ENCODE results near the gene CHAF1A. TPM values are rescaled to one million over a fixed set of nuclear protein-coding genes. Genes with fewer than 3 reads are reported as not detected.

Gene CHAF1A
- total RNA-seq (2014; rRNA removed; shearing (Covaris generic); ENCODE audit: low replicate concordance) = 7.8 and 50.7 TPM in 2 replicates

GRCh38 chr19:4402171-4403004 lies at the start of gene CHAF1A:
CHAF1A (plus strand) TSS chr19:4402640; CDS start chr19:4402763, 123 bp downstream.
- Histone ChIP-seq H2AFZ (ENCODE audit: low read length) (peak within 1 kb of the TSS; percentile 49; the same call in 1 of the 2 replicates), H3K9me2 (replicated peaks; ENCODE audit: insufficient read depth, low read length) (no peaks in the 10 kb centered on the region), H3K9ac (ENCODE audit: low read length) (peak within 1 kb of the TSS; percentile 99), H3K4me3 (ENCODE audit: low read length) (peak within 1 kb of the TSS; percentile 92), H3K4me1 (ENCODE audit: low read length) (peaks cover 36% of the 10 kb centered on the region), H3K4me2 (ENCODE audit: low read depth, low read length, poor library complexity, severe bottlenecking) (peak within 1 kb of the TSS; percentile 85), H4K20me1 (ENCODE audit: insufficient read depth, low read depth, low read length) (peaks cover 29% of the 10 kb centered on the region), H3K36me3 (ENCODE audit: insufficient read depth, low read length) (peaks cover 14% of the 10 kb centered on the region), H3K27me3 (ENCODE audit: low read length) (no peaks in the 10 kb centered on the region), H3K9me3 (ENCODE audit: low read length) (no peaks in the 10 kb centered on the region), H3K27ac (ENCODE audit: low read length) (peak within 1 kb of the TSS; percentile 54), H3K79me2 (ENCODE audit: low read length) (peaks cover 76% of the 10 kb centered on the region)
- DNase-seq = peak; percentile 100

GRCh38 chr19:4352701-4353121 lies 49.7 kb upstream of the CHAF1A start:
- H4K20me1 ChIP-seq (ENCODE audit: insufficient read depth, low read depth, low read length) = no peaks in the 10 kb centered on the region
- no peaks in the 10 kb centered on the region for H3K36me3 ChIP-seq (ENCODE audit: insufficient read depth, low read length)
- H3K4me2 ChIP-seq (ENCODE audit: low read depth, low read length, poor library complexity, severe bottlenecking) = no peak overlapping the region
- no peaks in the 10 kb centered on the region for H3K9me3 ChIP-seq (ENCODE audit: low read length)
- H3K4me3 ChIP-seq (ENCODE audit: low read length) = no peak overlapping the region
- no peaks in the 10 kb centered on the region for H3K4me1 ChIP-seq (ENCODE audit: low read length)
- H3K9ac ChIP-seq (ENCODE audit: low read length) = no peak overlapping the region
- H3K79me2 ChIP-seq (ENCODE audit: low read length) = no peaks in the 10 kb centered on the region
- H3K9me2 ChIP-seq (replicated peaks; ENCODE audit: insufficient read depth, low read length) = no peaks in the 10 kb centered on the region
- peak; percentile 84 for DNase-seq
- H3K27me3 ChIP-seq (ENCODE audit: low read length) = no peaks in the 10 kb centered on the region
- no peak overlapping the region for H3K27ac ChIP-seq (ENCODE audit: low read length)
- H2AFZ ChIP-seq (ENCODE audit: low read length) = no peak overlapping the region

- Histone ChIP-seq H3K4me1 (ENCODE audit: low read length) (no peaks in the 10 kb centered on the region), H4K20me1 (ENCODE audit: insufficient read depth, low read depth, low read length) (no peaks in the 10 kb centered on the region), H2AFZ (ENCODE audit: low read length) (no peak overlapping the region), H3K9me2 (replicated peaks; ENCODE audit: insufficient read depth, low read length) (no peaks in the 10 kb centered on the region), H3K36me3 (ENCODE audit: insufficient read depth, low read length) (no peaks in the 10 kb centered on the region), H3K4me3 (ENCODE audit: low read length) (no peak overlapping the region), H3K27me3 (ENCODE audit: low read length) (no peaks in the 10 kb centered on the region), H3K9me3 (ENCODE audit: low read length) (no peaks in the 10 kb centered on the region), H3K27ac (ENCODE audit: low read length) (no peak overlapping the region), H3K4me2 (ENCODE audit: low read depth, low read length, poor library complexity, severe bottlenecking) (no peak overlapping the region), H3K9ac (ENCODE audit: low read length) (no peak overlapping the region), H3K79me2 (ENCODE audit: low read length) (no peaks in the 10 kb centered on the region)
- DNase-seq = no peak
These were observed 48.2 kb upstream of the CHAF1A start for GRCh38 chr19:4354282-4354681.

GRCh38 chr19:4354897-4355296 lies 47.5 kb upstream of the CHAF1A start:
- Histone ChIP-seq H3K4me3 (ENCODE audit: low read length) (no peak overlapping the region), H3K27ac (ENCODE audit: low read length) (no peak overlapping the region), H3K9me3 (ENCODE audit: low read length) (no peaks in the 10 kb centered on the region), H4K20me1 (ENCODE audit: insufficient read depth, low read depth, low read length) (no peaks in the 10 kb centered on the region), H3K4me2 (ENCODE audit: low read depth, low read length, poor library complexity, severe bottlenecking) (no peak overlapping the region), H3K9me2 (replicated peaks; ENCODE audit: insufficient read depth, low read length) (no peaks in the 10 kb centered on the region), H2AFZ (ENCODE audit: low read length) (no peak overlapping the region), H3K9ac (ENCODE audit: low read length) (no peak overlapping the region), H3K4me1 (ENCODE audit: low read length) (no peaks in the 10 kb centered on the region), H3K79me2 (ENCODE audit: low read length) (no peaks in the 10 kb centered on the region), H3K36me3 (ENCODE audit: insufficient read depth, low read length) (no peaks in the 10 kb centered on the region), H3K27me3 (ENCODE audit: low read length) (no peaks in the 10 kb centered on the region)
- DNase-seq = no peak

- Histone ChIP-seq H4K20me1 (ENCODE audit: insufficient read depth, low read depth, low read length) (no peaks in the 10 kb centered on the region), H2AFZ (ENCODE audit: low read length) (no peak overlapping the region), H3K4me3 (ENCODE audit: low read length) (no peak overlapping the region), H3K36me3 (ENCODE audit: insufficient read depth, low read length) (no peaks in the 10 kb centered on the region), H3K27ac (ENCODE audit: low read length) (no peak overlapping the region), H3K9me2 (replicated peaks; ENCODE audit: insufficient read depth, low read length) (no peaks in the 10 kb centered on the region), H3K79me2 (ENCODE audit: low read length) (no peaks in the 10 kb centered on the region), H3K9ac (ENCODE audit: low read length) (no peak overlapping the region), H3K27me3 (ENCODE audit: low read length) (no peaks in the 10 kb centered on the region), H3K9me3 (ENCODE audit: low read length) (no peaks in the 10 kb centered on the region), H3K4me2 (ENCODE audit: low read depth, low read length, poor library complexity, severe bottlenecking) (no peak overlapping the region), H3K4me1 (ENCODE audit: low read length) (no peaks in the 10 kb centered on the region)
- no peak for DNase-seq
These were observed 45.2 kb upstream of the CHAF1A start for GRCh38 chr19:4357095-4357797.

GRCh38 chr19:4357921-4358326 lies 44.5 kb upstream of the CHAF1A start:
- Histone ChIP-seq H3K27ac (ENCODE audit: low read length) (no peak overlapping the region), H3K4me2 (ENCODE audit: low read depth, low read length, poor library complexity, severe bottlenecking) (no peak overlapping the region), H2AFZ (ENCODE audit: low read length) (no peak overlapping the region), H4K20me1 (ENCODE audit: insufficient read depth, low read depth, low read length) (no peaks in the 10 kb centered on the region), H3K79me2 (ENCODE audit: low read length) (no peaks in the 10 kb centered on the region), H3K27me3 (ENCODE audit: low read length) (no peaks in the 10 kb centered on the region), H3K36me3 (ENCODE audit: insufficient read depth, low read length) (no peaks in the 10 kb centered on the region), H3K4me1 (ENCODE audit: low read length) (no peaks in the 10 kb centered on the region), H3K9me3 (ENCODE audit: low read length) (no peaks in the 10 kb centered on the region), H3K9ac (ENCODE audit: low read length) (no peak overlapping the region), H3K9me2 (replicated peaks; ENCODE audit: insufficient read depth, low read length) (no peaks in the 10 kb centered on the region), H3K4me3 (ENCODE audit: low read length) (no peak overlapping the region)
- DNase-seq = no peak

- Histone ChIP-seq H3K27ac (ENCODE audit: low read length) (no peak overlapping the region), H3K4me1 (ENCODE audit: low read length) (no peaks in the 10 kb centered on the region), H3K9me2 (replicated peaks; ENCODE audit: insufficient read depth, low read length) (no peaks in the 10 kb centered on the region), H3K9me3 (ENCODE audit: low read length) (no peaks in the 10 kb centered on the region), H4K20me1 (ENCODE audit: insufficient read depth, low read depth, low read length) (no peaks in the 10 kb centered on the region), H3K9ac (ENCODE audit: low read length) (no peak overlapping the region), H3K4me3 (ENCODE audit: low read length) (no peak overlapping the region), H3K79me2 (ENCODE audit: low read length) (no peaks in the 10 kb centered on the region), H3K27me3 (ENCODE audit: low read length) (no peaks in the 10 kb centered on the region), H2AFZ (ENCODE audit: low read length) (no peak overlapping the region), H3K4me2 (ENCODE audit: low read depth, low read length, poor library complexity, severe bottlenecking) (no peak overlapping the region), H3K36me3 (ENCODE audit: insufficient read depth, low read length) (no peaks in the 10 kb centered on the region)
- DNase-seq = no peak
These were observed 43.5 kb upstream of the CHAF1A start for GRCh38 chr19:4358709-4359626.

Data from Karpas-422 (cell line).